Measurements from ENCODE around the gene NPAS3.

- TF ChIP-seq CTCF (IDR thresholded peaks at IDR 0.05; ENCODE audit: low read length) (no peak), EZH2phosphoT487 (IDR thresholded peaks at IDR 0.05; ENCODE audit: low read length) (no peak), EZH2 (optimal IDR thresholded peaks at IDR 0.05; ENCODE audit: low read depth, low read length) (no peak)
Observed at GRCh38 chr14:33792009-33792719, 853.5 kb downstream of the NPAS3 start.
